ENCODE measurements around the gene ZNF14. TPM values are rescaled to one million over a fixed set of nuclear protein-coding genes. Genes with fewer than 3 reads are reported as not detected.
A peak's percentile ranks its signal among the peaks of the same experiment; 100 is the strongest.

ZNF14 gene
- total RNA-seq, 3 donors from 2014 or later, result 7.0 to 22.7 (median 14.7) TPM

DNA sequence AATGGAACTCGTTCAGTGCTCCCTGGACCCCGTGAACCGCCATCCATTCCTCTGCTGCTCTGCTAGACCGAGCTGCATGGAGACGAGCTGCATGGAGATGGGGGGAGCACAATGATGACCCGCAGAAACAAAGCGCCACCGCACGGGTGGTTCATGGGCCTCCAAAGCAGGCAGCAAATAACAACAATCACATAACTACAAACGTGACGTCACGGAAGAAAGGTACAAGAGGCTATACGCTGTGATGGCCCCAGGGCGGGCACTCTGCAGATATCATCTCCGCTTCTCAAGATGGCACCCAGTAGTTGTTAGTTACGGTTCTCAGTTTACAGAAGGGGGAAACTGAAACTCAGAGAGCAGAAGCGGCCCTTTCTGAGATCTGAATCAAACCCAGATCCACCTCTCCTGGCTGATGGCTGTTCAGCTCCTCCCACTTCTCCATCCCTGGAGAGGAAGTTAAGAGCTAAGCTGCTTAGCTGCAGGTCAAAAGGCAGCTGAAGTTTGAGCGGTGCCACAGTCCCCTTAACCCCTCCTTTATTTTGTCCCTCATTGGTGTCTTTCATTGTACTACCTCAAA is 71.1 kb downstream of the ZNF14 start:
- Histone ChIP-seq H3K4me1 (peaks cover 10 to 11% of the 10 kb centered on the region in 2 donors), H3K4me3 (peak overlapping the region in 1 of 3 donors; percentile 94), H3K27ac (no peak overlapping the region), H3K27me3 (no peaks in the 10 kb centered on the region), H3K9me3 (no peaks in the 10 kb centered on the region), H3K36me3 (no peaks in the 10 kb centered on the region)
- intact Hi-C loops (cut with DNase I; ENCODE audit: low total_unique reads), result no loop called here
- DNase-seq (ENCODE audit: low spot score in 2 of 2), result no peak
- no peak for TF ChIP-seq POLR2A (IDR thresholded peaks at IDR 0.05)

DNA sequence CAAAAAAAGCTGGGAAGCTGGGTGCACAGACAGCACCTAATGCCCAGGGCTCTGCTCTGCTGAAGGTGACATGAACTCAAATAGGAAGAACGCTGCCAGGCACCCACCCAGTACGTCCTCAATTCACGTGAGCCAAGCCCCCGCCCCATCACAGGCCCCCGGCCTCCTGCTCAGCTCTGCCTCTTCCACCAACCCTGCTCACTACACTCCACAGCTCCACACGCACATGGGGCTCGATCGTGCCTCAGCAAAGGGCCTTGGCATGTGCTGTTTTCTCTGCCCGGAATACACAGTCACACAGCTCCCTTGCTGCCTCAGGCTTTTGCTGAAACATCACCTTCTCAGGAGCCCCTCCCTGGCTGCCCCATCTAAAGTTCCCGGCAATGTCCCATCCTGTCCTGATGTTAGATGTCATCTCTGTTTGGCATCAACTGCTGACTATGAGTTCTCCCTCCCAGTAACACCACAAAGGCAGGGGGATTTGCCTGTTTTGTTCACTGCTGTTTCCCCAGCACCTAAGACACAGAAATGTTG is 71.7 kb downstream of the ZNF14 start:
- intact Hi-C loops (cut with DNase I; ENCODE audit: low total_unique reads), result no loop called here
- H3K27me3 ChIP-seq, result no peaks in the 10 kb centered on the region
- TF ChIP-seq CTCF (IDR thresholded peaks at IDR 0.05) (no peak), POLR2AphosphoS5 (IDR thresholded peaks at IDR 0.05) (no peak), POLR2A (IDR thresholded peaks at IDR 0.05) (no peak)
- H3K4me1 ChIP-seq, result peaks cover 10 to 11% of the 10 kb centered on the region in 2 donors
- H3K27ac ChIP-seq, result no peak overlapping the region
- peak overlapping the region in 1 of 3 donors; percentile 94 for H3K4me3 ChIP-seq
- no peaks in the 10 kb centered on the region for H3K9me3 ChIP-seq
- DNase-seq (ENCODE audit: low spot score in 2 of 2), result no peak
- no peaks in the 10 kb centered on the region for H3K36me3 ChIP-seq

Other genes starting within 250 kb of the ZNF14 start
- gene TSSK6, start 217.6 kb downstream of the ZNF14 start, total RNA-seq, result 1 to 10 TPM in 2 of 3 donors, under 1 TPM in 1; 0.96 to 2.9 (median 2.3) TPM
- gene NDUFA13, start 216.9 kb downstream of the ZNF14 start, total RNA-seq, result 100 to 1,000 TPM in 1 of 3 donors, 10 to 100 TPM in 2; 97.3 to 134 (median 99.2) TPM
- gene YJEFN3, start 204.2 kb downstream of the ZNF14 start, total RNA-seq, result 1 to 10 TPM in 2 of 3 donors, under 1 TPM in 1; 0.88 to 2.0 (median 1.3) TPM
- under 1 TPM; 0.15 to 0.66 (median 0.16) TPM for gene CILP2, start 194.8 kb downstream of the ZNF14 start, total RNA-seq
- gene PBX4, start 114.4 kb downstream of the ZNF14 start, total RNA-seq, result 1 to 10 TPM; 3.4 to 5.9 (median 5.6) TPM
- gene LPAR2, start 104.9 kb downstream of the ZNF14 start, total RNA-seq, result 10 to 100 TPM in 2 of 3 donors, 1 to 10 TPM in 1; 3.2 to 17.1 (median 16.4) TPM
- gene GMIP, start 89.5 kb downstream of the ZNF14 start, total RNA-seq, result 10 to 100 TPM in 1 of 3 donors, 1 to 10 TPM in 2; 7.9 to 10.4 (median 8.5) TPM
- 100 to 1,000 TPM; 155 to 222 (median 189) TPM for gene ATP13A1, start 69.4 kb downstream of the ZNF14 start, total RNA-seq
- gene ZNF101, start 64.3 kb downstream of the ZNF14 start, total RNA-seq, result 10 to 100 TPM in 2 of 3 donors, 1 to 10 TPM in 1; 4.8 to 32.8 (median 16.7) TPM
- 10 to 100 TPM; 35.2 to 57.8 (median 41.0) TPM for gene ZNF506, start 88.6 kb upstream of the ZNF14 start, total RNA-seq
- 10 to 100 TPM in 2 of 3 donors, 1 to 10 TPM in 1; 6.4 to 25.6 (median 12.8) TPM for gene ZNF253, start 132.8 kb upstream of the ZNF14 start, total RNA-seq
- 10 to 100 TPM in 1 of 3 donors, 1 to 10 TPM in 2; 5.8 to 19.0 (median 9.8) TPM for gene ZNF93, start 167.8 kb upstream of the ZNF14 start, total RNA-seq

Data from breast epithelium (tissue), 4 donors.